HepG2 (cell line): ENCODE measurements around the gene ESPNL. TPM values are rescaled to one million over a fixed set of nuclear protein-coding genes. Genes with fewer than 3 reads are reported as not detected.

Source experiments
- ATAC-seq: fragments of 200-7000 bp; cut with Tn5 transposase; 3 replicates; pipeline ENCODE4 v1.9.1; 2020; ENCODE audit warnings: mild to moderate bottlenecking, moderate library complexity
- BruUV-seq: library from RNA; stranded (reverse); fragments of 400-500 nt; replicated peaks from 2 replicates; lab custom pipeline; 2021; lab: Mats Ljungman, UMichigan
- CTCF ChIA-PET: fragments of 300-600 bp; formaldehyde crosslinking; extraction: SDS; loops from one replicate; lab custom pipeline; 2021; ENCODE audit warnings: low total read pairs, inconsistent platforms, low intra/inter-chr PET ratio; lab: Yijun Ruan, JAX
- POLR2A ChIA-PET: fragments of 350-600 bp; sonication (Branson Sonifier 250); formaldehyde crosslinking; loops from one replicate; lab custom pipeline; 2020; ENCODE audit warnings: antibody characterized with exemption, inconsistent platforms; lab: Yijun Ruan, JAX
- DNase-seq: peaks from one replicate; pipeline ENCODE4 v3.0.0-alpha.2; 2015; ENCODE audit warnings: low spot score
- FAIRE-seq: peaks from 3 replicates; lab custom pipeline; 2011; peaks lifted over from hg19 to GRCh38; lab: Jason Lieb, UNC
- H2AFZ ChIP-seq: one replicate; pipeline ENCODE4 v1.6.1; 2011; ENCODE audit warnings: low read length, inconsistent platforms
- H3K27ac ChIP-seq: fragments of 300-600 bp; 3 replicates; pipeline ENCODE4 v1.8.0; 2011; ENCODE audit warnings: mixed run types, mild to moderate bottlenecking, mixed read lengths, low read length, inconsistent platforms; ENCODE audit not compliant: insufficient read depth; ENCODE audit errors: extremely low read length
- H3K27me3 ChIP-seq, 2 experiments: fragments of 200-600 bp in 1 of 2; 2 replicates in 1 of 2; 3 replicates in 1 of 2; pipeline versions ENCODE4 v1.6.0 to v1.8.0; 2011; ENCODE audit warnings: low read length in 2 of 2, mild to moderate bottlenecking in 2 of 2, moderate library complexity in 2 of 2, inconsistent platforms in 1 of 2; ENCODE audit not compliant: insufficient read depth in 2 of 2, control insufficient read depth in 1 of 2
- H3K36me3 ChIP-seq, 2 experiments: fragments of 200-600 bp in 1 of 2; replicated peaks in 1 of 2; 2 replicates in 1 of 2; 3 replicates in 1 of 2; pipeline versions ENCODE4 v1.5.1 to v1.8.0; 2011; ENCODE audit warnings: low read length in 2 of 2, inconsistent platforms in 1 of 2; ENCODE audit not compliant: insufficient read depth in 2 of 2, control insufficient read depth in 1 of 2
- H3K4me1 ChIP-seq: 2 replicates; pipeline ENCODE4 v1.5.1; 2012; ENCODE audit warnings: low read length, inconsistent platforms; ENCODE audit not compliant: insufficient read depth
- H3K4me2 ChIP-seq: 2 replicates; pipeline ENCODE4 v1.6.0; 2011; ENCODE audit warnings: low read depth, low read length, inconsistent platforms
- H3K4me3 ChIP-seq, 3 experiments: fragments of 200-600 bp in 1 of 3; sonication (generic), shearing (Covaris generic) in 1 of 3; replicated peaks in 1 of 3; 2 replicates each; pipeline ENCODE4 v1.5.1; 2011 to 2016; ENCODE audit warnings: low read length in 3 of 3, inconsistent platforms in 2 of 3, low read depth in 2 of 3, mild to moderate bottlenecking in 2 of 3, control low read depth in 1 of 3, mixed read lengths in 1 of 3; ENCODE audit not compliant: insufficient read depth in 1 of 3
- H3K79me2 ChIP-seq: one replicate; pipeline ENCODE4 v1.6.1; 2011; ENCODE audit warnings: low read length, inconsistent platforms; ENCODE audit not compliant: insufficient read depth
- H3K9ac ChIP-seq: 2 replicates; pipeline ENCODE4 v1.6.0; 2011; ENCODE audit warnings: mild to moderate bottlenecking, low read depth, low read length, inconsistent platforms; ENCODE audit not compliant: insufficient read depth
- H3K9me3 ChIP-seq: 2 replicates; pipeline ENCODE4 v1.5.1; 2012; ENCODE audit warnings: mild to moderate bottlenecking, low read length
- H4K20me1 ChIP-seq: 2 replicates; pipeline ENCODE4 v1.6.0; 2011; ENCODE audit warnings: inconsistent platforms, mild to moderate bottlenecking, low read length, moderate library complexity; ENCODE audit not compliant: insufficient read depth
- ARNTL ChIP-seq: sonication (generic); formaldehyde crosslinking; IDR thresholded peaks from 2 replicates; pipeline ENCODE4 v1.4.0; 2020; ENCODE audit warnings: mild to moderate bottlenecking, missing genetic modification reagents
- CCDC6 ChIP-seq: sonication (generic); formaldehyde crosslinking; IDR thresholded peaks from 2 replicates; pipeline ENCODE4 v1.8.1; 2022; ENCODE audit warnings: mild to moderate bottlenecking, missing genetic modification reagents, moderate library complexity
- CEBPB ChIP-seq: IDR thresholded peaks from 2 replicates; pipeline ENCODE4 v1.6.1; 2011; ENCODE audit warnings: low read depth, low read length, improper control_type of control experiment, borderline replicate concordance
- EHMT2 ChIP-seq: fragments of 200-600 bp; sonication (generic); IDR thresholded peaks from 2 replicates; pipeline ENCODE4 v1.7.0; 2017; ENCODE audit warnings: antibody characterized with exemption, low read depth, low read length, borderline replicate concordance
- HHEX ChIP-seq: IDR thresholded peaks from 2 replicates; pipeline ENCODE4 v1.6.1; 2016; ENCODE audit warnings: control low read depth
- KDM4B ChIP-seq: sonication (generic); formaldehyde crosslinking; IDR thresholded peaks from 2 replicates; pipeline ENCODE4 v1.4.0; 2020; ENCODE audit warnings: missing genetic modification reagents
- KDM5B ChIP-seq: sonication (generic); formaldehyde crosslinking; IDR thresholded peaks from 2 replicates; pipeline ENCODE4 v1.4.0; 2020; ENCODE audit warnings: missing genetic modification reagents, mild to moderate bottlenecking, borderline replicate concordance
- MIER3 ChIP-seq: IDR thresholded peaks from 2 replicates; pipeline ENCODE4 v1.6.1; 2016; ENCODE audit warnings: missing compliant biosample characterization, borderline replicate concordance
- RFX1 ChIP-seq: fragments of 450-650 bp; IDR thresholded peaks from 2 replicates; pipeline ENCODE4 v1.6.1; 2017
- ZBTB1 ChIP-seq: sonication (generic); formaldehyde crosslinking; IDR thresholded peaks from 2 replicates; pipeline ENCODE4 v1.4.0; 2020; ENCODE audit warnings: missing genetic modification reagents, borderline replicate concordance
- ZBTB26 ChIP-seq: IDR thresholded peaks from 2 replicates; pipeline ENCODE4 v1.6.1; 2016; ENCODE audit warnings: missing compliant biosample characterization, missing genetic modification reagents, borderline replicate concordance
- ZFP36L2 ChIP-seq: sonication (generic); formaldehyde crosslinking; IDR thresholded peaks from 2 replicates; pipeline ENCODE4 v1.4.0; 2020; ENCODE audit warnings: missing genetic modification reagents
- ZFP62 ChIP-seq: sonication (generic); formaldehyde crosslinking; IDR thresholded peaks from 2 replicates; pipeline ENCODE4 v1.4.0; 2020; ENCODE audit warnings: missing genetic modification reagents
- ZFYVE20 ChIP-seq: sonication (generic); formaldehyde crosslinking; IDR thresholded peaks from 2 replicates; pipeline ENCODE4 v1.8.0; 2023; ENCODE audit warnings: low read depth, mild to moderate bottlenecking, moderate library complexity, missing genetic modification reagents, borderline replicate concordance
- ZKSCAN5 ChIP-seq: sonication (generic); formaldehyde crosslinking; IDR thresholded peaks from 2 replicates; pipeline ENCODE4 v1.5.1; 2020; ENCODE audit warnings: mild to moderate bottlenecking, missing genetic modification reagents
- ZNF546 ChIP-seq: sonication (generic); formaldehyde crosslinking; conservative IDR thresholded peaks from 2 replicates; pipeline ENCODE4 v1.8.1; 2023; ENCODE audit warnings: mild to moderate bottlenecking, missing genetic modification reagents
- ZNF616 ChIP-seq: sonication (generic); formaldehyde crosslinking; IDR thresholded peaks from 2 replicates; pipeline ENCODE4 v1.5.0; 2020; ENCODE audit warnings: low read depth, mild to moderate bottlenecking, missing genetic modification reagents
- ZZZ3 ChIP-seq: sonication (generic); formaldehyde crosslinking; IDR thresholded peaks from 2 replicates; pipeline ENCODE4 v1.4.0; 2020; ENCODE audit warnings: missing genetic modification reagents, mild to moderate bottlenecking, borderline replicate concordance
- WGBS: methylation state at CpG from one replicate; pipeline ENCODE4 v1.1.6; 2017; ENCODE audit warnings: low lambda C conversion rate; 5-methylcytosine and 5-hydroxymethylcytosine counted together
- in situ Hi-C: cut with HindIII; loops from 2 replicates; pipeline ENCODE4 v1.10.0; 2017; ENCODE audit warnings: low pct_unique_long_range_greater_than_20kb; ENCODE audit not compliant: extremely low pct_ligation_motif_present
- intact Hi-C: fragments of 100-400 bp; cut with micrococcal nuclease; formaldehyde crosslinking; loops from one replicate; pipeline ENCODE4 v1.10.0; 2022; ENCODE audit not compliant: unreplicated experiment
- polyA plus RNA-seq, 8 experiments: library from polyadenylated mRNA; depleted of rRNA in 3 of 8; stranded (reverse) in 7 of 8; unstranded in 1 of 8; fragments of >200 nt; fragmentation: Illumina TruSeq in 4 of 8; extraction: Trizol in 4 of 8; gene quantifications; 2 replicates each; pipeline versions ENCODE4 v1.2.1 to v1.2.3, GENCODE V29; 2011 to 2016; ENCODE audit warnings: low read depth in 4 of 8, missing spikeins in 1 of 8, mixed read lengths in 1 of 8; ENCODE audit not compliant: insufficient read depth in 1 of 8
- total RNA-seq, 5 experiments: library from RNA; depleted of rRNA; stranded (reverse); fragments of >200 nt; fragmentation: Illumina TruSeq; extraction: Trizol; gene quantifications; 2 replicates each; pipeline ENCODE4 v1.2.3, GENCODE V29; 2016; ENCODE audit warnings: low read depth in 1 of 5

The ESPNL gene
- total and polyA plus RNA-seq, 2 of the 13 experiments (the other 11 are each of a cell fraction or from before 2014, with no cell fraction given): 0.45 to 0.80 TPM

- no peak for TF ChIP-seq ZBTB26 (CRISPR knock-in tag)
- no peak for TF ChIP-seq EHMT2
- TF ChIP-seq ZFP36L2 (CRISPR knock-in tag): no peak
These were observed 9.3 kb upstream of the ESPNL start (continued) for GRCh38 chr2:238090887-238091286.

- no peak overlapping the region for H3K9ac ChIP-seq
- H3K36me3 ChIP-seq: peaks cover 4 to 6% of the 10 kb centered on the region in 2 experiments; a peak in 3 of 5 replicates
- POLR2A ChIA-PET: interaction anchor here (2.2 kb wide), 1 partner anchor 31 kb away, joined by 7 read pairs; the partner anchor contains the start of gene SCLY
- CTCF ChIA-PET: no interaction called here
- in situ Hi-C loops: no loop called here
- ATAC-seq (no peak), FAIRE-seq (no peak), DNase-seq (no peak)
- H3K79me2 ChIP-seq: no peaks in the 10 kb centered on the region
- H3K4me1 ChIP-seq: no peaks in the 10 kb centered on the region
- no peaks in the 10 kb centered on the region for H4K20me1 ChIP-seq
- H3K9me3 ChIP-seq: no peaks in the 10 kb centered on the region
- WGBS: 97% methylated on average over 16 of the region's 16 CpGs
- intact Hi-C loops: no loop called here
- H3K27me3 ChIP-seq: no peaks in the 10 kb centered on the region
- TF ChIP-seq ZNF546: no peak
- TF ChIP-seq ZBTB1: no peak
- no peak for TF ChIP-seq MIER3 (CRISPR knock-in tag)
- no peak for TF ChIP-seq ZFYVE20 (CRISPR knock-in tag)
- no peak for TF ChIP-seq CEBPB
- no peak for TF ChIP-seq ZZZ3 (CRISPR knock-in tag)
- no peak for TF ChIP-seq RFX1
- no peak for TF ChIP-seq KDM4B (CRISPR knock-in tag)
- TF ChIP-seq ZBTB26 (CRISPR knock-in tag): no peak
- TF ChIP-seq CCDC6 (CRISPR knock-in tag): no peak
- no peak for TF ChIP-seq ARNTL
- TF ChIP-seq ZKSCAN5: no peak
- no peak for TF ChIP-seq KDM5B
- no peak for TF ChIP-seq HHEX (CRISPR knock-in tag)
- no peak for TF ChIP-seq ZFP62 (CRISPR knock-in tag)
- no peak for TF ChIP-seq ZNF616
- no peak overlapping the region for H3K4me2 ChIP-seq
- no peak overlapping the region for H3K4me3 ChIP-seq
- BruUV-seq: no TSS peak
- no peak overlapping the region for H2AFZ ChIP-seq
- H3K27ac ChIP-seq: no peak overlapping the region
These were observed 8.6 kb upstream of the ESPNL start for GRCh38 chr2:238091436-238092060.
